HEK293T (cell line): ENCODE data around the gene GTF3C2.

Experiments
- ARNT ChIP-seq: fragments of 450-650 bp; IDR thresholded peaks from 2 replicates; pipeline ENCODE4 v1.6.1; 2017; ENCODE audit warnings: mild to moderate bottlenecking
- BHLHE40 ChIP-seq: fragments of 450-650 bp; IDR thresholded peaks from 2 replicates; pipeline ENCODE4 v1.6.1; 2016; ENCODE audit warnings: mild to moderate bottlenecking, moderate library complexity, borderline replicate concordance
- CTBP1 ChIP-seq: fragments of 450-650 bp; IDR thresholded peaks from 2 replicates; pipeline ENCODE4 v1.6.1; 2016; ENCODE audit warnings: borderline replicate concordance
- ELF4 ChIP-seq: fragments of 450-650 bp; IDR thresholded peaks from 2 replicates; pipeline ENCODE4 v1.6.1; 2017; ENCODE audit warnings: antibody characterized with exemption
- FOXA1 ChIP-seq: fragments of 450-650 bp; IDR thresholded peaks from 2 replicates; pipeline ENCODE4 v1.6.1; 2016; ENCODE audit warnings: mild to moderate bottlenecking
- FOXK2 ChIP-seq: fragments of 450-650 bp; IDR thresholded peaks from 2 replicates; pipeline ENCODE4 v1.6.1; 2016; ENCODE audit warnings: mild to moderate bottlenecking
- FOXM1 ChIP-seq: fragments of 450-650 bp; IDR thresholded peaks from 2 replicates; pipeline ENCODE4 v1.6.1; 2017; ENCODE audit warnings: mild to moderate bottlenecking, borderline replicate concordance
- HDGF ChIP-seq: fragments of 450-650 bp; IDR thresholded peaks from 2 replicates; pipeline ENCODE4 v1.6.1; 2017; ENCODE audit warnings: antibody characterized with exemption, borderline replicate concordance
- NFRKB ChIP-seq: fragments of 450-650 bp; IDR thresholded peaks from 2 replicates; pipeline ENCODE4 v1.6.1; 2016; ENCODE audit warnings: mild to moderate bottlenecking, moderate library complexity
- SP1 ChIP-seq: fragments of 450-650 bp; IDR thresholded peaks from 2 replicates; pipeline ENCODE4 v1.6.1; 2017
- SUZ12 ChIP-seq: fragments of 450-650 bp; IDR thresholded peaks from 2 replicates; pipeline ENCODE4 v1.6.1; 2016; ENCODE audit warnings: mild to moderate bottlenecking
- TARDBP ChIP-seq: fragments of 450-650 bp; IDR thresholded peaks from 2 replicates; pipeline ENCODE4 v1.6.1; 2016
- ZNF384 ChIP-seq: fragments of 450-650 bp; IDR thresholded peaks from 2 replicates; pipeline ENCODE4 v1.6.1; 2016

DNA sequence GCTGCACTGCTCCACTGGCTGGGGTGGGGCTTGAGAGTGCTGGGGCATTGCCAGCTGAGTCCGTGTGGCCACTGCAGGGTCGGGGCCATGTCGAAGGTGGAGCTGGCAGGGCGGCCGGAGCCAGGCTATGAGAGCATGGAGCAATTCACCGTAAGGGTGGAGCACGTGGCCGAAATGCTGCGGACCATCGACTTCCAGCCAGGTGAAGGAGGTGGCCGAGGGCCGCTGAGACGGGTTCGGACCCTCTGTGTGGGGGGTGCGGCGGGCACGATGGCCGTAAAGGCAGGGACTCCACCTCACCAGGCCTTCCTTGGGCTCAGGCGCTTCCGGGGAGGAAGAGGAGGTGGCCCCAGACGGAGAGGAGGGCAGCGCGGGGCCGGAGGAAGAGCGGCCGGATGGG lies 50.4 kb downstream of the GTF3C2 start:
- TF ChIP-seq SP1 (no peak), HDGF (no peak), BHLHE40 (no peak), FOXM1 (no peak), TARDBP (no peak), NFRKB (no peak), SUZ12 (no peak), ARNT (no peak), ZNF384 (no peak), FOXA1 (no peak), CTBP1 (no peak), ELF4 (no peak), FOXK2 (no peak)
